ENCODE results near the gene THBS2. TPM values are rescaled to one million over a fixed set of nuclear protein-coding genes. Genes with fewer than 3 reads are reported as not detected.

THBS2 gene
- total RNA-seq, 1 donor from 2014 or later: 0.13 TPM

GRCh38 chr6:169235286-169235685, 18.4 kb downstream of the THBS2 start:
- H3F3A ChIP-seq (ENCODE audit: low read depth): no peaks in the 10 kb centered on the region
- peaks cover 4% of the 10 kb centered on the region for H3K4me1 ChIP-seq
- H2AFZ ChIP-seq (replicated peaks): no peak overlapping the region
- no peaks in the 10 kb centered on the region for H3K27me3 ChIP-seq
- no peak overlapping the region for H3K4me3 Mint-ChIP-seq
- H3K27me3 Mint-ChIP-seq (ENCODE audit: insufficient read depth, low read depth): peaks cover 7% of the 10 kb centered on the region
- H3K27ac Mint-ChIP-seq: peak overlapping the region; percentile 22
- H3K9ac ChIP-seq: no peak overlapping the region
- no peak overlapping the region for H3K27ac ChIP-seq
- H3K36me3 ChIP-seq: no peaks in the 10 kb centered on the region
- no peaks in the 10 kb centered on the region for H4K20me1 ChIP-seq (ENCODE audit: low read depth)
- DNase-seq (ENCODE audit: low spot score): no peak
- peaks cover 14% of the 10 kb centered on the region for H3K36me3 Mint-ChIP-seq
- TF ChIP-seq CTCF (IDR thresholded peaks at IDR 0.05) (no peak), EZH2 (IDR thresholded peaks at IDR 0.05) (no peak), EZH2phosphoT487 (IDR thresholded peaks at IDR 0.05) (no peak)
- H3K4me2 ChIP-seq: no peak overlapping the region
- no peak overlapping the region for H3K4me3 ChIP-seq
- no peaks in the 10 kb centered on the region for H3K4me1 Mint-ChIP-seq
- H3K9me3 ChIP-seq (ENCODE audit: low read depth): no peaks in the 10 kb centered on the region
- H3K9me3 Mint-ChIP-seq: peaks cover 12% of the 10 kb centered on the region
- H3K79me2 ChIP-seq (ENCODE audit: low read depth): no peaks in the 10 kb centered on the region

GRCh38 chr6:169234634-169235033, 19.0 kb downstream of the THBS2 start:
- Histone ChIP-seq H4K20me1 (ENCODE audit: low read depth) (no peaks in the 10 kb centered on the region), H3K79me2 (ENCODE audit: low read depth) (no peaks in the 10 kb centered on the region), H3F3A (ENCODE audit: low read depth) (no peaks in the 10 kb centered on the region), H3K9me3 (ENCODE audit: low read depth) (no peaks in the 10 kb centered on the region), H3K4me3 (no peak overlapping the region), H3K27me3 (no peaks in the 10 kb centered on the region), H3K4me2 (no peak overlapping the region), H3K36me3 (no peaks in the 10 kb centered on the region), H3K4me1 (no peaks in the 10 kb centered on the region), H2AFZ (replicated peaks) (no peak overlapping the region), H3K27ac (no peak overlapping the region), H3K9ac (no peak overlapping the region)
- no peak for TF ChIP-seq EZH2phosphoT487 (IDR thresholded peaks at IDR 0.05)
- TF ChIP-seq CTCF (IDR thresholded peaks at IDR 0.05): no peak
- no peak for TF ChIP-seq EZH2 (IDR thresholded peaks at IDR 0.05)
- Mint-ChIP-seq H3K27me3 (ENCODE audit: insufficient read depth, low read depth) (peaks cover 7% of the 10 kb centered on the region), H3K36me3 (peaks cover 14% of the 10 kb centered on the region), H3K4me1 (peaks cover 5% of the 10 kb centered on the region), H3K9me3 (peaks cover 12% of the 10 kb centered on the region), H3K4me3 (no peak overlapping the region), H3K27ac (no peak overlapping the region)
- DNase-seq (ENCODE audit: low spot score): no peak

- no peak overlapping the region for H3K4me2 ChIP-seq
- Mint-ChIP-seq H3K4me1 (peaks cover 5% of the 10 kb centered on the region), H3K36me3 (peaks cover 14% of the 10 kb centered on the region), H3K4me3 (no peak overlapping the region), H3K9me3 (peaks cover 12% of the 10 kb centered on the region), H3K27me3 (ENCODE audit: insufficient read depth, low read depth) (peaks cover 7% of the 10 kb centered on the region), H3K27ac (peak overlapping the region; percentile 34)
- no peak for TF ChIP-seq CTCF (IDR thresholded peaks at IDR 0.05)
- TF ChIP-seq EZH2 (IDR thresholded peaks at IDR 0.05): no peak
- no peak for TF ChIP-seq EZH2phosphoT487 (IDR thresholded peaks at IDR 0.05)
- H3K4me3 ChIP-seq: no peak overlapping the region
- H3K79me2 ChIP-seq (ENCODE audit: low read depth): no peaks in the 10 kb centered on the region
- H3K4me1 ChIP-seq: no peaks in the 10 kb centered on the region
- H3F3A ChIP-seq (ENCODE audit: low read depth): no peaks in the 10 kb centered on the region
- H3K36me3 ChIP-seq: no peaks in the 10 kb centered on the region
- no peaks in the 10 kb centered on the region for H3K27me3 ChIP-seq
- no peaks in the 10 kb centered on the region for H4K20me1 ChIP-seq (ENCODE audit: low read depth)
- H3K9ac ChIP-seq: no peak overlapping the region
- no peak overlapping the region for H3K27ac ChIP-seq
- H2AFZ ChIP-seq (replicated peaks): no peak overlapping the region
- no peak for DNase-seq (ENCODE audit: low spot score)
- H3K9me3 ChIP-seq (ENCODE audit: low read depth): no peaks in the 10 kb centered on the region
Observed at GRCh38 chr6:169233832-169234231, 19.8 kb downstream of the THBS2 start.
